CD4-positive, alpha-beta memory T cell (primary cell): ENCODE measurements around the gene FUOM. TPM values are rescaled to one million over a fixed set of nuclear protein-coding genes. Genes with fewer than 3 reads are reported as not detected.

Source experiments
- CTCF ChIA-PET: fragments of 350-600 bp; sonication (Branson Sonifier 250); formaldehyde crosslinking; loops from one replicate; lab custom pipeline; 2021; ENCODE audit warnings: inconsistent platforms; ENCODE audit not compliant: partially characterized antibody; lab: Charles Lee
- POLR2A ChIA-PET: fragments of 350-600 bp; sonication (Branson Sonifier 250); formaldehyde crosslinking; loops from one replicate; lab custom pipeline; 2021; ENCODE audit not compliant: partially characterized antibody; lab: Charles Lee
- DNase-seq, 5 donors: peaks; one replicate each; pipeline versions ENCODE4 v3.0.0 to v3.0.0-alpha.2; 2020 to 2022; ENCODE audit warnings: mixed read lengths in 1 of 5
- H3K27ac ChIP-seq: one replicate; pipeline ENCODE4 v1.7.0; 2013; ENCODE audit warnings: low read depth, low read length
- H3K27me3 ChIP-seq: 2 replicates; pipeline ENCODE4 v1.7.0; 2013; ENCODE audit warnings: mild to moderate bottlenecking, low read length, moderate library complexity; ENCODE audit not compliant: insufficient read depth
- H3K36me3 ChIP-seq: 2 replicates; pipeline ENCODE4 v1.7.0; 2013; ENCODE audit warnings: mild to moderate bottlenecking, low read length, moderate library complexity; ENCODE audit not compliant: insufficient read depth
- H3K4me1 ChIP-seq: 2 replicates; pipeline ENCODE4 v1.7.0; 2013; ENCODE audit warnings: mild to moderate bottlenecking, low read length, moderate library complexity; ENCODE audit not compliant: insufficient read depth
- H3K4me3 ChIP-seq, 2 donors: one replicate each; pipeline ENCODE4 v1.7.0; 2013; ENCODE audit warnings: low read length in 2 of 2, mild to moderate bottlenecking in 1 of 2
- H3K9me3 ChIP-seq, 2 donors: one replicate each; pipeline ENCODE4 v1.7.0; 2013; ENCODE audit warnings: low read length in 2 of 2, control low read depth in 1 of 2; ENCODE audit not compliant: control insufficient read depth in 1 of 2
- H3K27ac Mint-ChIP-seq, 7 donors: one replicate each; pipeline ENCODE4 v1.8.0; 2020 to 2021; ENCODE audit warnings: mixed read lengths in 7 of 7, mild to moderate bottlenecking in 6 of 7, inconsistent platforms in 3 of 7, moderate library complexity in 3 of 7
- H3K27me3 Mint-ChIP-seq, 2 donors: one replicate each; pipeline ENCODE4 v1.8.0; 2020 to 2021; ENCODE audit warnings: mixed read lengths in 2 of 2
- H3K36me3 Mint-ChIP-seq, 2 donors: one replicate each; pipeline ENCODE4 v1.8.0; 2020 to 2021; ENCODE audit warnings: mixed read lengths in 2 of 2, inconsistent platforms in 1 of 2, mild to moderate bottlenecking in 1 of 2
- H3K4me1 Mint-ChIP-seq, 4 donors: one replicate each; pipeline ENCODE4 v1.8.0; 2020 to 2021; ENCODE audit warnings: mixed read lengths in 4 of 4, mild to moderate bottlenecking in 1 of 4
- H3K4me3 Mint-ChIP-seq, 8 donors: one replicate each; pipeline ENCODE4 v1.8.0; 2020 to 2021; ENCODE audit warnings: mixed read lengths in 8 of 8, mild to moderate bottlenecking in 7 of 8, moderate library complexity in 6 of 8, inconsistent platforms in 3 of 8
- H3K9me3 Mint-ChIP-seq, 8 donors: one replicate each; pipeline ENCODE4 v1.8.0; 2020 to 2021; ENCODE audit warnings: mixed read lengths in 8 of 8, mild to moderate bottlenecking in 5 of 8, inconsistent platforms in 3 of 8, moderate library complexity in 1 of 8
- intact Hi-C: fragments of 100-400 bp; cut with micrococcal nuclease; formaldehyde crosslinking; loops from one replicate; pipeline ENCODE4 v1.15.1; 2023
- polyA plus RNA-seq, 2 donors: library from polyadenylated mRNA; unstranded; fragments of 300-500 nt; fragmentation: Illumina TruSeq; gene quantifications; one replicate each; pipeline ENCODE4 v1.2.3, GENCODE V29; 2021
- total RNA-seq, 2 experiments: library from RNA; stranded (reverse); gene quantifications; one replicate each; pipeline ENCODE4 v1.2.3, GENCODE V29; 2021

The FUOM gene
- total and polyA plus RNA-seq, 4 experiments from 2014 or later = 15.6 to 18.1 (median 16.7) TPM

DNA sequence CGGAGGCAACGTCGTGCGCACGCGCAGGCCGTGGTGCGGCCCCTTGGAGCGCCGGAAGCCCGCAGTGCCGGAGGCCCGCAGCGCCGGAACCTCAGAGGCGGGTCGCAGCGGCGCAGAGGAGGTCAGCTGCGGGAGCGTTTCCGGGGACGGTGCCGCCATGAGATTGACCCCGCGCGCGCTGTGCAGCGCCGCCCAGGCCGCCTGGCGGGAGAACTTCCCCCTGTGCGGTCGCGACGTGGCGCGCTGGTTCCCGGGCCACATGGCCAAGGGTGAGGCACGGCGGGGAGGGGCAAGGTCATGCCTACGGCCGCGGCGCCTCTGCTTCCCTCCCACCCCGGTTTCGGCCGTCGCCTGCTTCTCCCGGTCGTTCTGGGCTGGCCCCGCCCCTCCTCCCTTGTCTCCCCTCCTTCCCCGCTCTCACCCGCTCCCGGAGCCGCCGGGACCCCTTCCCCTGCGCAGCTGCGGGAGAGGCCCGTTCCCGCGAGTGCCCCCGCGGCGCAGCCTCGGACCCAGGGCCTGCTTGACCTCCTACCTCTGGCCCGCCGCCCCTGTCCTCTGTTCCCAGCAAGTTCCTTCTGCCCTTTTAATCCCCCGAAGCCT is 36.3 kb upstream of the FUOM start, which contains the start of gene MTG1:
Gene MTG1 (plus strand): TSS at position 94 of the 600 bp plus-strand sequence. CDS start 64 bp downstream, at position 158.
- Mint-ChIP-seq H3K27me3 (no peaks in the 10 kb centered on the region), H3K27ac (peak within 1 kb of the TSS; percentile 83 to 94 (median 88)), H3K4me3 (peak within 1 kb of the TSS; percentile 88 to 95 (median 90)), H3K36me3 (peaks cover 12 to 28% of the 10 kb centered on the region in 2 donors), H3K4me1 (peaks cover 28 to 65% (median 44%) of the 10 kb centered on the region in 4 donors), H3K9me3 (peaks cover 0 to 2% (median 0%) of the 10 kb centered on the region in 8 donors)
- CTCF ChIA-PET = interaction anchor here (1.2 kb wide), 1 partner anchor 44 kb away, joined by 3 read pairs; no protein-coding TSS in a partner anchor
- POLR2A ChIA-PET = interaction anchor here (0.5 to 2.6 kb wide), 2 partner anchors 59 to 64 kb away, joined by 3 to 13 read pairs; partner anchors contain the start of gene CALY
- peak within 1 kb of the TSS; percentile 78 for H3K27ac ChIP-seq
- H3K4me3 ChIP-seq = peak within 1 kb of the TSS; percentile 69 to 89
- H3K27me3 ChIP-seq = no peaks in the 10 kb centered on the region
- H3K36me3 ChIP-seq = peaks cover 22% of the 10 kb centered on the region
- H3K9me3 ChIP-seq = no peaks in the 10 kb centered on the region
- peak; percentile 85 to 93 (median 89) for DNase-seq
- intact Hi-C loops = loop anchor here (1.0 to 5.0 kb wide), 6 partner anchors 16 to 132 kb away; partner anchors contain the start of genes ECHS1, FUOM, TUBGCP2 and ZNF511
- H3K4me1 ChIP-seq = peaks cover 60% of the 10 kb centered on the region

DNA sequence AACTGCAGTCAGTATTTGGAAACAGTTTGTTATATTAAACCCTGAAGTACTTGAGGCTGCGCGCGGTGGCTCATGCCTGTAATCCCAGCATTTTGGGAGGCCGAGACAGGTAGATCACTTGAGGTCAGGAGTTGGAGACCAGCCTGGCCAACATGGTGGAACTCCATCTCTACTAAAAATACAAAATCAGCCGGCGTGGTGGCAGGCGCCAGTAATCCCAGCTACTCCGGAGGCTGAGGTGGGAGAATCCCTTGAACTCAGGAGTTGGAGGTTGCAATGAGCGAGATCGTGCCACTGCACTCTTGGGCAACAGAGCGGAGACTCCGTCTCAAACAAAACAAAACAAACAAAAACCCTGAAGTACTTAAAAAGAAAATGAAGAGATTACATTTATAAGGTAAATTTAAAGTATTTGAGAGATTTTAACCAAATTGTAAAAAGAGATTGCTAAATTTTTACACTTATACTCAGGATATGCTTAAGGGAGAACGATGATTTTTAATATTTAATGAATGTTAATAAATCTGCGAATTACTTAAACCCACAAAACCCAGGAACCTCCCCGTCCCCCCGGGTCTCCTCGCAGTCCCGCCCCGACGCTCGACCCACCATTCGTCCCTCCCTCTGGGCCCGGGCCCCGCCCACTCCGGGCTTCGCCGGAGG is 35.7 kb upstream of the FUOM start:
- Histone ChIP-seq H3K4me1 (peaks cover 67% of the 10 kb centered on the region), H3K27me3 (no peaks in the 10 kb centered on the region), H3K27ac (peak overlapping the region; percentile 78), H3K9me3 (no peaks in the 10 kb centered on the region), H3K36me3 (peaks cover 16% of the 10 kb centered on the region), H3K4me3 (peak overlapping the region in 1 of 2 donors; percentile 89)
- intact Hi-C loops = loop anchor here (1.0 to 5.0 kb wide), 6 partner anchors 15 to 131 kb away; partner anchors contain the start of genes ECHS1, FUOM, TUBGCP2 and ZNF511
- H3K9me3 Mint-ChIP-seq = peaks cover 0 to 2% (median 0%) of the 10 kb centered on the region in 8 donors
- peak overlapping the region; percentile 57 to 88 (median 77) for H3K27ac Mint-ChIP-seq
- POLR2A ChIA-PET = interaction anchor here (0.5 to 2.6 kb wide), 3 partner anchors 20 to 63 kb away, joined by 3 to 13 read pairs (median 3); partner anchors contain the start of gene CALY
- H3K4me3 Mint-ChIP-seq = peak overlapping the region; percentile 73 to 95 (median 90)
- H3K27me3 Mint-ChIP-seq = no peaks in the 10 kb centered on the region
- peaks cover 12 to 29% of the 10 kb centered on the region in 2 donors for H3K36me3 Mint-ChIP-seq
- CTCF ChIA-PET = interaction anchor here (1.1 to 1.2 kb wide), 2 partner anchors 45 to 64 kb away, joined by 3 read pairs; no protein-coding TSS in a partner anchor
- DNase-seq = no peak
- peaks cover 32 to 71% (median 50%) of the 10 kb centered on the region in 4 donors for H3K4me1 Mint-ChIP-seq

DNA sequence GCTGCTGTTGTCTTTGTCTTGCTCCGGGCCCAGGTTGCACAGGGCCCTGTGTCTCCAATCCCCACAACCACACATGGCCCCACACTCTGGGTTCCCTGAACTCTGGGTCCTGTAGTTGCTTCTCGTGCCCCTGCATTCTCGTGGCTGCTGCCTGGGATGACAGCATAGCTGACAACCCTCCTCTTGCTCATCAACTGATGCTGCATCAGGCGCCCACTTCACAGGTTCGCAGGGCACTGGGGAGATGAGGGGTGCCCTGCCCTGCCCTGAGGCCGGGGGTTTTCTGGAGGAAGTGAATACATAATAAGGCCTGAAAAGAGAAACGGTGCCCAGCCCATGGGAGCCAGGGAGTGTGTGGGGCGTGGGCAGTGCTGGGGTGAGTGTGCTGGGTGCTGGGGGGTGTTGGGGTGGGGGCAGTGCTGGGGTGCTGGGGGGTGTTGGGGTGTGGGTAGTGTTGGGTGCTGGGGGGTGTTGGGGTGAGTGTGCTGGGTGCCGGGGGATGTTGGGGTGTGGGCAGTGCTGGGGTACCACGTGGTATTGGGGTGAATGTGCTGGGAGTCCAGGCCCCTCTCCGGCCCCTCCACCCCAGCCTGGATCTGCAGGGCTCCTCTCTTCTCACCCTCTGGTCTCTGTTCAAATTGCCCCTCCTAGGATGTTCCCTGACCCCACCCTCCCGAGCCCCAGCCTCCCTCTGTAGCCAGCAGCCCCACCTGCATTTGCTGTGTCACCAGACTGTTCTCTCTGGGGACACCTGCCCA is 34.1 kb upstream of the FUOM start:
- Histone ChIP-seq H3K4me1 (peaks cover 71% of the 10 kb centered on the region), H3K27me3 (no peaks in the 10 kb centered on the region), H3K36me3 (peaks cover 9% of the 10 kb centered on the region), H3K4me3 (no peak overlapping the region), H3K9me3 (no peaks in the 10 kb centered on the region), H3K27ac (peak overlapping the region; percentile 50)
- intact Hi-C loops = loop anchor here (5.0 kb wide), 2 partner anchors 35 to 130 kb away; partner anchors contain the start of gene FUOM
- CTCF ChIA-PET = interaction anchor here (1.9 to 2.9 kb wide), 2 partner anchors 46 to 62 kb away, joined by 6 to 26 read pairs; no protein-coding TSS in a partner anchor
- peak in 1 of 5 donors; percentile 59 for DNase-seq
- Mint-ChIP-seq H3K27me3 (no peaks in the 10 kb centered on the region), H3K4me1 (peaks cover 29 to 65% (median 50%) of the 10 kb centered on the region in 4 donors), H3K4me3 (peak overlapping the region in 2 of 8 donors; percentile 42 to 49), H3K36me3 (peaks cover 1 to 20% of the 10 kb centered on the region in 2 donors), H3K9me3 (peaks cover 0 to 2% (median 0%) of the 10 kb centered on the region in 8 donors), H3K27ac (peak overlapping the region; percentile 32 to 98 (median 81))
- POLR2A ChIA-PET = interaction anchor here (1.0 to 5.2 kb wide), 4 partner anchors 13 to 56 kb away, joined by 3 to 68 read pairs (median 26); partner anchors contain the start of genes CALY, FUOM and PAOX

- Histone ChIP-seq H3K27me3 (no peaks in the 10 kb centered on the region), H3K36me3 (peaks cover 7% of the 10 kb centered on the region), H3K27ac (peak overlapping the region; percentile 50), H3K9me3 (no peaks in the 10 kb centered on the region), H3K4me3 (no peak overlapping the region), H3K4me1 (peaks cover 70% of the 10 kb centered on the region)
- Mint-ChIP-seq H3K36me3 (peaks cover 0 to 16% of the 10 kb centered on the region in 2 donors), H3K9me3 (peaks cover 0 to 2% (median 0%) of the 10 kb centered on the region in 8 donors), H3K27me3 (no peaks in the 10 kb centered on the region), H3K4me3 (peak overlapping the region in 5 of 8 donors; percentile 38 to 61 (median 43)), H3K4me1 (peaks cover 26 to 60% (median 47%) of the 10 kb centered on the region in 4 donors), H3K27ac (peak overlapping the region; percentile 84 to 98 (median 92))
- POLR2A ChIA-PET = interaction anchor here (0.9 to 5.2 kb wide), 5 partner anchors 12 to 83 kb away, joined by 4 to 68 read pairs (median 25); partner anchors contain the start of genes CALY, ECHS1, FUOM and PAOX
- CTCF ChIA-PET = interaction anchor here (1.4 to 2.9 kb wide), 4 partner anchors 13 to 64 kb away, joined by 5 to 26 read pairs (median 6); no protein-coding TSS in a partner anchor
- intact Hi-C loops = loop anchor here (5.0 kb wide), 2 partner anchors 34 to 129 kb away; partner anchors contain the start of gene FUOM
- DNase-seq = no peak
Measured at GRCh38 chr10:133391249-133391635, 33.4 kb upstream of the FUOM start.

GRCh38 chr10:133390597-133391248 is 32.9 kb upstream of the FUOM start:
- peak overlapping the region; percentile 50 for H3K27ac ChIP-seq
- ChIA-PET CTCF (interaction anchor here (1.1 to 2.9 kb wide), 8 partner anchors 13 to 129 kb away, joined by 3 to 26 read pairs (median 6); no protein-coding TSS in a partner anchor), POLR2A (interaction anchor here (0.6 to 5.2 kb wide), 13 partner anchors 8 to 132 kb away, joined by 3 to 68 read pairs (median 5); partner anchors contain the start of genes CALY, ECHS1, FUOM and PAOX)
- H3K36me3 ChIP-seq = peaks cover 2% of the 10 kb centered on the region
- H3K9me3 ChIP-seq = no peaks in the 10 kb centered on the region
- no peak for DNase-seq
- intact Hi-C loops = loop anchor here (5.0 kb wide), 2 partner anchors 33 to 128 kb away; partner anchors contain the start of gene FUOM
- H3K4me3 Mint-ChIP-seq = peak overlapping the region in 7 of 8 donors; percentile 43 to 92 (median 84)
- peak overlapping the region in 1 of 2 donors; percentile 46 for H3K4me3 ChIP-seq
- peaks cover 26 to 60% (median 45%) of the 10 kb centered on the region in 4 donors for H3K4me1 Mint-ChIP-seq
- peaks cover 64% of the 10 kb centered on the region for H3K4me1 ChIP-seq
- H3K27me3 ChIP-seq = no peaks in the 10 kb centered on the region
- no peaks in the 10 kb centered on the region for H3K27me3 Mint-ChIP-seq
- H3K36me3 Mint-ChIP-seq = peaks cover 0 to 16% of the 10 kb centered on the region in 2 donors
- peak overlapping the region; percentile 94 to 98 (median 97) for H3K27ac Mint-ChIP-seq
- peaks cover 0 to 2% (median 0%) of the 10 kb centered on the region in 8 donors for H3K9me3 Mint-ChIP-seq
